ENCODE measurements around the gene CHST7. TPM values are rescaled to one million over a fixed set of nuclear protein-coding genes. Genes with fewer than 3 reads are reported as not detected.
"Not testable (repeated sequence)": the region's sequence is repeated elsewhere in the genome, so short reads cannot be mapped to it uniquely, and the experiment has no call there.

The CHST7 gene
- total and polyA plus RNA-seq, 12 donors: 3.5 to 27.7 (median 8.6) TPM

DNA sequence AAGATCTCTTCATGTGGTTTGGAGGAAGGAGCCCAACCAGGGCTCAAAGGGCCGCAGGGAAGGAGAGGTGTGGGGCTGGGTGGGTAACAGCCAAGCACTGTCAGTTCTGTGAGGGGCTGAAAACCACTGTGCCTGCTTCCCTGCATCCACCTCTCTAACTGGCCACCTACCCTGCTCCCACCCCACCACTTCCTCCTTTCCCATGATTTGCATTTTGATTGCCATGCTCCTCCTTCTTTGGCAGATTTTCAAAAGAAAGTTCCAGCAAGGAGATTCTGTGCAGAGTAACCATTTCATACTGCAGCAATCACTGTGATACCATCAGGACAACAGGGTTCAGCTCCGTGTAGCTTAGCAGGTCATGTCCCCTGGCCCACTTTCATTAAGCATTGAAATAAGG is 30.1 kb upstream of the CHST7 start:
- intact Hi-C loops (cut with DNase I): loop anchor here in 1 of 10 donors (10.0 kb wide), 1 partner anchor 99 kb away; no protein-coding TSS in a partner anchor
- 94 to 95% methylated on average over 2 of the region's 2 CpGs for WGBS, 2 donors
- peaks cover 0 to 28% (median 0%) of the 10 kb centered on the region in 9 donors for H3K36me3 ChIP-seq
- peaks cover 0 to 31% (median 14%) of the 10 kb centered on the region in 9 donors for H3K4me1 ChIP-seq
- TF ChIP-seq, protein P1, sequence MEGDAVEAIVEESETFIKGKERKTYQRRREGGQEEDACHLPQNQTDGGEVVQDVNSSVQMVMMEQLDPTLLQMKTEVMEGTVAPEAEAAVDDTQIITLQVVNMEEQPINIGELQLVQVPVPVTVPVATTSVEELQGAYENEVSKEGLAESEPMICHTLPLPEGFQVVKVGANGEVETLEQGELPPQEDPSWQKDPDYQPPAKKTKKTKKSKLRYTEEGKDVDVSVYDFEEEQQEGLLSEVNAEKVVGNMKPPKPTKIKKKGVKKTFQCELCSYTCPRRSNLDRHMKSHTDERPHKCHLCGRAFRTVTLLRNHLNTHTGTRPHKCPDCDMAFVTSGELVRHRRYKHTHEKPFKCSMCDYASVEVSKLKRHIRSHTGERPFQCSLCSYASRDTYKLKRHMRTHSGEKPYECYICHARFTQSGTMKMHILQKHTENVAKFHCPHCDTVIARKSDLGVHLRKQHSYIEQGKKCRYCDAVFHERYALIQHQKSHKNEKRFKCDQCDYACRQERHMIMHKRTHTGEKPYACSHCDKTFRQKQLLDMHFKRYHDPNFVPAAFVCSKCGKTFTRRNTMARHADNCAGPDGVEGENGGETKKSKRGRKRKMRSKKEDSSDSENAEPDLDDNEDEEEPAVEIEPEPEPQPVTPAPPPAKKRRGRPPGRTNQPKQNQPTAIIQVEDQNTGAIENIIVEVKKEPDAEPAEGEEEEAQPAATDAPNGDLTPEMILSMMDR (IDR thresholded peaks at IDR 0.05): no peak
- no peak overlapping the region for H3K27ac ChIP-seq
- no peaks in the 10 kb centered on the region for H3K9me3 ChIP-seq
- H3K4me3 ChIP-seq: no peak overlapping the region
- DNase-seq (no peak), ATAC-seq (no peak)
- H3K27me3 ChIP-seq: no peaks in the 10 kb centered on the region

DNA sequence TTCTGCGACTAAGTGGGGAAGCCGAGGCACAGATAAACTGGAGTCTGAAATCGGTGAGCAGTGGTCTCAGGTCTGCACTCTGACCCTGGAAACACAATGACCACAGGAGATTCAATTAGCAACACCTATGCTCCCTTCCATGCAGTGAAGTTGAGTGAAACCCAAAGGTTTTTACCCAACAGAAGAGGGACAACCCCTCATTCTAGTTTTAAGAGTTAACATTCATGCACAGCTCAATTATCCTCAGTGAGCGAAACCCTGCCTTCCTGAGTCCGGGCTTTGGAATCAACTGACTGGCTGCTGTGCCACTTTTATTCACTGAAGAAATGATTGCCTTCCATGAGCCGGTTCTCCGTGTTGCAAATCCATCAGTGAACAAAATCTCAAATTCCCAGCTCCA is 29.0 kb upstream of the CHST7 start:
- Histone ChIP-seq H3K36me3 (peaks cover 0 to 24% (median 0%) of the 10 kb centered on the region in 9 donors), H3K4me1 (peaks cover 0 to 31% (median 14%) of the 10 kb centered on the region in 9 donors), H3K27ac (peak overlapping the region in 8 of 10 donors; percentile 77 to 91 (median 86)), H3K4me3 (peak overlapping the region; percentile 55 to 92 (median 78))
- not testable (repeated sequence) for ATAC-seq, H3K27me3 ChIP-seq, DNase-seq, H3K9me3 ChIP-seq
- intact Hi-C loops (cut with DNase I): loop anchor here in 1 of 10 donors (10.0 kb wide), 1 partner anchor 100 kb away; no protein-coding TSS in a partner anchor
- 40 to 43% methylated on average over 7 of the region's 7 CpGs for WGBS, 2 donors

DNA sequence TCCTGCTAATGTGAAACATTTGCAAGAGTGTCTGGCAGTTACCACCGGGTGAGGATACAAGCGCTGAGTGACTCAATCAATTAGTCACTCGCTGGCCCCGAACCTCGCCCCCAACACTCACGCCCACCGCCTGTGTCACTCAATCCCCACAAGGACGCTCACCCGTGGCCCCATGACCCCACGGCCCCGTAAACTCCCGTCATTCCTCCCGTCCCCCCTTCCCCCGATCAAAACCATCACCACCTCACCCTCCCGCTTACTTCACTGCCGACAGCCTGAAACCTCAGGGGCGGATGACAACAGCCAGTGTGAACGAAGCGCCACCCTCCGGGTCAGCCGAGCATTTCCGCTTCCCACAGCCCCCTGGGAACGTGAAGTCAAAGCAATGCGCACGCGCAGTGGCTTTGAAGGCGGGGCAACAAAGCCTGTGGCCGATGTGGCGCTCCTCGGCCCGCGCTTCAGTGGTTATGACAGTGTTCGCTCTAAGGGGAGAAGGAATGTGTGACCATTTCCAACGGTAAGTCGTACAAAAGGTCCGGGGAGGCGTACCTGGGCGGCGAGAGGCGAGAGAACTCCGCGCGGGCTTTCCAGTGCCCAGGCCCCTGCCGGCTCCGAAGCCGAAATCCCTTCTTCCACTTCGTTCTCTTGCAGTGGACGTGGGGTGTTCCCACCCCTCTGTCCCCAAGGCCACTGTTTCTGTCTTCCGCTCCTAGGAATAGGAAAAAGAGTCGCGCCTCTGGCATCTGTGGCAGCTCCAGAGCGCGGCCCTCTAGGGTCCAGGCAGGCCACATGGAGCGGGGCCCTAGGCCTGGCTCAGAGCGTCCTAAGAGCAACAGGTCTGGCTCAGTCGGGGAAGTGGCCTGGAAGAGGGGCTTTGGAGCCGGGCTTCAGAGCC is 28.2 kb upstream of the CHST7 start, which contains the start of gene ZNF674:
TSS of gene ZNF674 (minus strand) at position 311 of the 895 bp plus-strand sequence. CDS start 3,334 bp downstream, outside the sequence.
- TF ChIP-seq, protein P1 (IDR thresholded peaks at IDR 0.05): peak in 7 of 9 donors; percentile 6 to 51 (median 34)
- DNase-seq (peak; percentile 92 to 93), ATAC-seq (peak; percentile 93 to 99 (median 96))
- H3K4me3 ChIP-seq: peak within 1 kb of the TSS; percentile 55 to 92 (median 78)
- peaks cover 0 to 16% (median 0%) of the 10 kb centered on the region in 9 donors for H3K36me3 ChIP-seq
- no peaks in the 10 kb centered on the region for H3K27me3 ChIP-seq
- H3K4me1 ChIP-seq: peaks cover 0 to 31% (median 14%) of the 10 kb centered on the region in 9 donors
- H3K27ac ChIP-seq: peak within 1 kb of the TSS; percentile 54 to 91 (median 84)
- H3K9me3 ChIP-seq: no peaks in the 10 kb centered on the region
- intact Hi-C loops (cut with DNase I): loop anchor here in 1 of 10 donors (10.0 kb wide), 1 partner anchor 101 kb away; no protein-coding TSS in a partner anchor
- 1% methylated on average over 42 to 57 of the region's 57 CpGs for WGBS, 2 donors

DNA sequence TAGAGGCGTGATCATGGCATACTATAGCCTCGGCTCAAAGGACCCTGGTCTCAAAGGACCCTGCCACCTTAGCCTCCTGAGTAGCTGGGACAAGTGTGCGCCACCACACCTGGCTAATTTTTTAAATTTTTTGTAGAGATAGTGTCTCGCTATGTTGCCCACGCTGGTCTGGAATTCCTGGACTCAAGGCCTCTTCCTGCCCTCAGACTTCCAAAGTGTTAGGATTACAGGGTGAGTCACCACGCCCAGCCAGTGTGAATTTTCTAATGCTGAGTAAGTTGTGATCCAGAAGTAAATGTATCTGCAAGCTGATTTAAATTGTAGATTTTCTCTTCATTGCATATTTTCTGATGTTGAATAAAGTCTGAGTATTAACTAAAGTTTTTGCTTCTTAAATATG is 25.7 kb upstream of the CHST7 start:
- Histone ChIP-seq H3K36me3 (peaks cover 0 to 14% (median 0%) of the 10 kb centered on the region in 9 donors), H3K27ac (no peak overlapping the region), H3K4me1 (peaks cover 0 to 31% (median 14%) of the 10 kb centered on the region in 9 donors), H3K4me3 (no peak overlapping the region), H3K9me3 (no peaks in the 10 kb centered on the region), H3K27me3 (no peaks in the 10 kb centered on the region)
- TF ChIP-seq, protein P1 (IDR thresholded peaks at IDR 0.05): no peak
- intact Hi-C loops (cut with DNase I): loop anchor here in 1 of 10 donors (10.0 kb wide), 1 partner anchor 103 kb away; no protein-coding TSS in a partner anchor
- DNase-seq: no peak
- no peak for ATAC-seq
- 78 to 79% methylated on average over 6 of the region's 6 CpGs for WGBS, 2 donors
